GM18507 (cell line): ENCODE results near the gene ZNF618.

ENCODE experiments used
- DNase-seq: peaks from one replicate; pipeline ENCODE4 v3.0.0; 2011; ENCODE audit warnings: low read depth; ENCODE audit not compliant: insufficient read length; ENCODE audit errors: extremely low spot score
- FAIRE-seq: peaks from 2 replicates; lab custom pipeline; 2011; peaks lifted over from hg19 to GRCh38; lab: Jason Lieb, UNC

Gene ZNF618

GRCh38 chr9:113906411-113907110, 30.5 kb downstream of the ZNF618 start:
- DNase-seq (no peak), FAIRE-seq (no peak)

DNA sequence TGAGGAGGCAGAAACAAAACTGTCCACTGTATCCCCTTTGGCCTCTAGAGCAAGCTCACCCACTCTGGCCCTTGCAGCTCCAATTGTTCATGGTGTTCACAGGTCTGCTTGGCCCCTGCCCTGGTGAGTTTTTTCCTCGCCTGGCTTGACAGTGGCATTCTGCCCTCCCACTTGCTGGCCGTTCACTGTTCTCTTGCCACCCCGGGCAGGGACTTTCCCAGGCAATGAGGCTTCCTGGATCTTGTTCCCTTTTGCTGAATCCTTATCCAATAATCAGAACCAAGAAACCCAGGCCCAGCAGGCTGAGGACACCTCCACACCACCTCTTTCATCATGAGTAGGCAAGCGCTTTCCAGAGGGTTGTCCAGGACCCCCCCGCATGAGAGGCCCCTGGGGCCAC, 31.2 kb downstream of the ZNF618 start:
- no peak for DNase-seq
- FAIRE-seq, result no peak

- no peak for FAIRE-seq
These were observed 33.3 kb downstream of the ZNF618 start for GRCh38 chr9:113909421-113909820.

DNA sequence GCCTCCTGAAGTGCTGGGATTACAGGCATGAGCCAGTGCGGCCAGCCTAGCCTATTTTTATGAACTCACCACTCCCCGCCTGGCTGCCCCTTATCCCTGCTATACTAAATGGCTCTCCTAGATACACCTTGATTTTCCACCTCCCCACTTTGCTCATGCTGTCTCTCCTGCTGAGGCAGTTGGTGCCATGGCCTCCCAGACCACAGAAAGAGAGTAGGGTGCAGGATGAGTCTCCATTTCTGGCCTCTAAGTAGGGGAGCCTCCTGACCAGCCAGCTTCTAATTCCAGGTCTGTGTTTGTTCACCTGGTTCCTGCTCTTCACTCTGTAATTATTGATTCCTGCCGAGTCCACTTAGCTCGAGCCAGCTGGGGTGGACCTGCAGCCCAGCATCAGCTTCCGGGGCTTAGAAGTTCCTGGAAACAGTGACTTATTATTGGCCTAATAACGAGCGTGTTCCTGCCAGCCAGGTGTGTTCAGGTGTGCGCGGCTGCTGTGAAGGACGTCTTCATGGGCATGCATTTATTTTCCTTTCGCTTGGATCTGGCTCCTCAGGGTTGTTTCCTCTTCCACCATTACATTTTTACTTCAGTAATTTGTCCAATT, 34.0 kb downstream of the ZNF618 start:
- no peak for DNase-seq

More at GRCh38 chr9:113909421-113909820, 33.3 kb downstream of the ZNF618 start:
- no peak for DNase-seq

DNA sequence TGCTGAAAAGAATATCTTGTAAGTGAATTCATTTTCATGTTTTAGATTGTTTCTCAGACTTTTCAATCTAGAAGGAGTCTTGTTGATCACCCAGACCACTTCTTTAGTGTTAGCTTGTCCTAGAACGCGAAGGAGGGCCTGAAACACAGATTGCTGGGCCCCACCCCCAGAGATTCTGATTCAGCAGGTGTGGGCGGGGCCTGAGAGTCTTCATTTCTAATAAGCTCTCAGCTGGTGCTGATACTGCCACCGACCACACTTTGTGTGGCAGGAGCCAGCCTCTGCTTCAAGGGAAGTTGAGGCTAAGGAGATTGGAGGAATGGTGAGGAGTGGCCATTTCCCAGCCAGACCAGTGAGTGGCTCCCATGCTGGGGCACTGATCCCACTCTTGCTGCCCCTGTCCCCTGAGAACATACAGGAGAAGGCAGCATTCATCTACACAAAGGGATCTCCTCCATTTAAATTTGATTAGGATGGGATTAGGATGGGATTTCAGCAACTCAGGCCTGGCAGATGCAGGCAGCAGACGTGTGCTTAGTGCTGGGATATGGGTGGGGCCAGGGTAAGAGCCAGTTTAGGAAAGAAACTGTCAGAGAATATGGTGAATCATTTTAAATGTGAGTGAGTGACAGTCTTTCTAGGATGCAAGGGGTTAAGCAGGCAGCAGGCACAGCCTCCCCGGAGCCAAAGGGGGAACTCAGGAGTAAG, 35.9 kb downstream of the ZNF618 start:
- DNase-seq (no peak), FAIRE-seq (no peak)

More for the DNA sequence above, 34.0 kb downstream of the ZNF618 start:
- no peak for FAIRE-seq

DNA sequence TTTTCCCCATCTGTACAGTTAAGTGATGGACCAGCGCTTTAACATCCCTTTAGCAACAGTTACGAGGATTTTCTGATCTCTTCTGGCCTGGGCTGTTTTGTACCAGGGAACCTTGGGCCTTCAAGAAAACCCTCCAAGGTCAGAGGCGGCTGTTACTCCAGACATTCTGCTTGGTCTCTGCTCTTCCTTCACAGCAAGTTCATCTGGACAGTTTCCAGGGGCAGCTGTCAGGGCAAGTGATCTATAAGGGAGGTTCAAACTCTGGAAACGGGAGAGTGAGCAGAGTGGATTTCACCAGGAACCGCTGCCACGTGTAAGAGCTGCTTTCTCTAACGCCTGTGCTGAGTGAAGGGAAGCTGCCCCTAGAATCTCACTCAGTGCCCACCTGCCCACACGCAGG, 36.7 kb downstream of the ZNF618 start:
- DNase-seq (no peak), FAIRE-seq (no peak)

GRCh38 chr9:113913426-113914195, 37.5 kb downstream of the ZNF618 start:
- no peak for FAIRE-seq
- DNase-seq, result no peak

GRCh38 chr9:113914517-113914916, 38.4 kb downstream of the ZNF618 start:
- no peak for DNase-seq
- FAIRE-seq, result no peak

- FAIRE-seq (no peak), DNase-seq (no peak)
These were observed 39.8 kb downstream of the ZNF618 start for GRCh38 chr9:113915817-113916434.

- DNase-seq, result no peak
- no peak for FAIRE-seq
These were observed 40.8 kb downstream of the ZNF618 start for GRCh38 chr9:113916931-113917330.

DNA sequence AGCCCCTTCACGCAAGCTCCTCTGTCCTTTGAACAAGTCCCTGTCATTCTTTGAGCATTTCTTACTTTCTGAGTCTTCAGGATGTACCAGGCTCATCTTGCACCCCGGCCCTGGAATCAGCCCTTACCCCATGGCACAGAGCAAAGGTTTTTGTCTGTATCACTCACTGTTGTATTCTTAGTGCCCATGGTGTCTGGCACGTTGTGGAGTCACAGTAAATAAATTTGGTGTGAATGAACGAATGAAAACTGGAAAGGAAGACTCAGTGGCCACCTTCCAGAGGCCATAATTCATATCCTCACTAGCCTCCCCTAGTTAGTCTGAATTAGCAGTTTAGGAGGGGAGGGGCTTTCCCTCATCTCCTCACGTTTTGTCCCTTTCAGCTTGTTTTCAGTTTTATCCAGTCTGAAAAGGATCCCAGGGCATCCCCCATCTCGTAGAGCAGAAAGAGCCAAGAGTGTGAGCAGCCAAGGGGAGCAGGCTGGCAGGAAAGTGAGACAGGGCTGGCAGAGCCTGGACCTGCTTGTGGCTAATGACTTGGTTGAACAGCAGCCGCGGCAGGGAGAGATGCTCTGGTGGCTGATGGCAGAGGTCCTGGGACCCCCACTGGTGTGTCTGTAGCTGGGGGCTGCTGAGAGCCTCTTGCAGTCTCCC, 42.7 kb downstream of the ZNF618 start:
- no peak for DNase-seq
- FAIRE-seq, result no peak

DNA sequence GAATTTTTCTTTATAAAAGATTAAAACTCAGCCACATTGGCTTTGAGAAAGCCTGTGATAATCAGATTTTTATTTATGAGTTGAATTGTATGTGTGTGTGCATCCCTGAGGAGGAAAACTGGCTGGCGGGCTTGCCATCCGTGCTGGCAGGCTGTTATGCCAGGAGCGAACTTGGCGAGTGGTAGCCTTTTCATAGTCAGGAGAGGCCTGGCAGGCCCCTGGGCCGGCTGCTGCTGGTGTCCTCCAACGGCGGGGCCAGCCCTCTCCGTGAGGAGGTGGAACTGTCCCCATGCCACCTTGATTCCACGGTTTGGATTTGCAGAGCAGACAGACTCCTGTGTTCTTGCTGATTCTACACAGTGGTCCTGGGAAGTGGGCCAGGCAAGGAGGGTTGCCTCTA, 43.3 kb downstream of the ZNF618 start:
- DNase-seq (no peak), FAIRE-seq (no peak)

DNA sequence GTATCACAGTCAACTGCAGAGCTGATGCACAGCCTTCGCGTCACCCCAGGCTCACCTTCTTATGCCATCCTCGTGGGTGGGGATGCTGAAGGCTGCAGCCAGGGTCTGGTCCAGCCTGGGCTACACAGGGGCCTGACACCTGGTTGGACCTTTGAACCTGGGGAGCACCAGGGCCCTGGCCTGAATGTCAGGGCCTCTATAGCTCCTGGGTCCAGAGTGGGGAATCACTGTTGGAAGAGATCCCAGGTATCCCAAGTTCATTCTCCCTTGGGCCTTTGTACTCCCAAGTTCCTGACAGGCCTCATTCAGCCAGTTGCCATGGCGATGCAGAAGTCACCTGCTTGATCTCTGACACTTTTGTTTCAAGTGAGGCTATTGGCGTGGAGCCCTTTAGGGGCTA, 43.8 kb downstream of the ZNF618 start:
- DNase-seq (no peak), FAIRE-seq (no peak)

DNA sequence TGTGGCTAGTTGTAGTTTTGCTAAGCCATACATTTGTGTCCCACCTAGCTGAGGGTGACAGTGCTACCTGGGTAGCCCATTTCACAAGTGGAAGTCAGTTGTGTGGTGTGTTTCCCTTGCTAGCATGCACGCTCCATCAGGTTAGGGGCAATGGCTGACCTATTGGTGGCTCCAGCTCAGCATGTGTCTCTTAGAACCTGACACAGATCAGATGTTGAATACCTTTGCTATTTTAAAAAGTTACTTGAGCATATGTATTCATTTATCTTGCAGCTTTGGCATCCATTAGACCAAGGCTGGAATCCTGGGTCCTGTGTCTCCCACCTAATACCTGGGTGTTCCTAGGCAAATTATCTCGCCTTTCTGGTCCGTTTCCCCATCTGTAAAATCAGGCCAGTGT, 44.8 kb downstream of the ZNF618 start:
- DNase-seq (no peak), FAIRE-seq (no peak)

GRCh38 chr9:113921396-113921925, 45.4 kb downstream of the ZNF618 start:
- FAIRE-seq (no peak), DNase-seq (no peak)

DNA sequence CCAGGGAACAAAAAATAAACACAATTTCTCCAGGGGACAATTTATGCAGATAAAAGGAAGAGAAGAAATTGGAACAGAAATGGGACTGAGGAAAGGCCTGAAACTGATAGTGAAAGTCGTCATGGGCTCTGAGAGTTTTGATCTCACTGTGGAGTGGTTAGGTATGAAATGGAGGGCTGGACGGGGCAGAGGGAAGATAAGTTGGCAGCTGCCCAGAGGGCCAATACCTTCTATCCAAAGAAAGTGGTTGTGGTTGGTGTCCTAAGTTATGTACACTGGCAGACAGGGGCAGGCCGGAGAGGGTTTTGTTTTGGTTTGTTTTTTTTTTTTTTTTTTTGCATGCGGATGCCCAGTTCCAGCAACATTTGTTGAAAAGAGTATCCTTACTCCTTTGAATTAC, 46.1 kb downstream of the ZNF618 start:
- DNase-seq, result no peak
- FAIRE-seq, result no peak

DNA sequence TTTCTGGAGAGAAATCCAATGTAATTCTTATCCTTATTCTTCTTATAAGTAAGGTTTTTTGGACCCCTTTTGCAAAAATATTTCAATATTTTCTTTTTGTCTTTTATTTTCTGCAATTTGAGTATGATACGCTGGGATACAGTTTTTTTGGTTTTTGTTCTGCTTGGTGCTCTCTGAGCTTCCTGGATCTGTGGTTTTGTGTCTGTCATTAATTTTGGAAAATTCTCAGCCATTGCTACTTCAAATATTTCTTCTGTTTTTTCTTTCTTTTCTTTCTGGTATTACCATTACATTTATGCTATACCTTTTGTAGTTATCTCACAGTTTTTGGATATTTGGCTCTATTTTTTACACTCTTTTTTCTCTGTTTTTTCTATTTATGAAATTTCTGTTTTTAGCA, 50.1 kb downstream of the ZNF618 start:
- DNase-seq (no peak), FAIRE-seq (no peak)

DNA sequence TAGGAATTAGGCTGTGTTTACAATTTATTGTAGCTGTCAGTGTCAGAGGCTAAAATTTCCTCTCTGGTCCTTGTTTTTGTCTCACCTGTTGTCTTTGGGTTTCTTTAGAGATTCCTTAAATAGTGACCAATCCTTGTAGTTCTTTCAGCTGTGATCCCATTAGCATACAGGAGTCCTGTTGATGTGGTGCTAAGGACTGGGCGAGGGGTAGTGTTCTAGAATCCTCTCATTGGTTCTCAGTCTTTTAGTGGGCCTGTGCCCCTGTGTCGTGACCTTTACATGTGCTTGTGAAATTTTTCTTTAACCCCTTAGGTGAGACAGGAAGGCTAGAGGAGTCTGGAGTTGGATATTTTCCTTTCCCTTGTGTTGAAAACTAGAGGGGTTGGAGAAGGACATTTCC, 51.2 kb downstream of the ZNF618 start:
- DNase-seq (no peak), FAIRE-seq (no peak)

- no peak for DNase-seq
- FAIRE-seq, result no peak
These were observed 52.2 kb downstream of the ZNF618 start for GRCh38 chr9:113928269-113928668.
